Measurements from ENCODE around the gene LRRC9. TPM values are rescaled to one million over a fixed set of nuclear protein-coding genes. Genes with fewer than 3 reads are reported as not detected.

LRRC9 gene
- total and polyA plus RNA-seq, 2 of the 13 experiments (the other 11 are each of a cell fraction or from before 2014, with no cell fraction given): 0.08 to 0.18 TPM

DNA sequence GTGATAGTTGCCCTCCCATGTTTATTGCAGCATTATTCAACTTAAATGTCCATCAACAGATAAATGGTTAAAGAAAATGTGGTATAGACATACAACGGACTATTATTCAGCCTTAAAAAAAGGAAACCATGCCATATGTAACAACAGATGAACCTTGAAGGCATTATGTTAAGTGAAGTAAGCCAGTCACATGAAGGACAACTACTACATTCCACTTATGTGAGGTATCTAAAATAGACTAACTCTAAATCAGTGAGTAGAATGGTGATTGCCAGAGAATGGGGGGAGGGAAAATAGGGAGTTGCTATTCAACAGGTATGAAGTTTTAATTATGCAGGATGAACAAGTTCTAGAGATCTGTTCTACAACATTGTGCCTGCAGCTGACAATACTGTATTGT lies 181.8 kb downstream of the LRRC9 start:
- H3K79me2 ChIP-seq (ENCODE audit: insufficient read depth, low read length): peaks cover 80% of the 10 kb centered on the region
- no TSS peak for BruUV-seq (replicated peaks)
- ChIA-PET POLR2A (no interaction called here), CTCF (ENCODE audit: low intra/inter-chr PET ratio, low total read pairs) (no interaction called here)
- H3K4me3 ChIP-seq (replicated peaks in 1 of 3; ENCODE audit: insufficient read depth in 1 of 3, low read depth in 2 of 3, low read length in 3 of 3): no peak overlapping the region
- in situ Hi-C loops (cut with HindIII; ENCODE audit: extremely low pct_ligation_motif_present, low pct_unique_long_range_greater_than_20kb): no loop called here
- intact Hi-C loops (cut with micrococcal nuclease; ENCODE audit: unreplicated experiment): no loop called here
- H3K9ac ChIP-seq (ENCODE audit: insufficient read depth, low read depth, low read length): no peak overlapping the region
- no peak overlapping the region for H2AFZ ChIP-seq (ENCODE audit: low read length)
- H3K36me3 ChIP-seq (replicated peaks in 1 of 2; ENCODE audit: control insufficient read depth in 1 of 2, insufficient read depth in 2 of 2, low read length in 2 of 2): peaks cover 7 to 13% of the 10 kb centered on the region in 2 experiments; a peak in 3 of 5 replicates
- DNase-seq (ENCODE audit: low spot score) (no peak), ATAC-seq (no peak), FAIRE-seq (no peak)
- H3K9me3 ChIP-seq (ENCODE audit: low read length): no peaks in the 10 kb centered on the region
- H3K4me2 ChIP-seq (ENCODE audit: low read depth, low read length): no peak overlapping the region
- 94% methylated on average over 1 of the region's 1 CpG for WGBS (ENCODE audit: low lambda C conversion rate)
- no peaks in the 10 kb centered on the region for H3K4me1 ChIP-seq (ENCODE audit: insufficient read depth, low read length)
- peaks cover 3% of the 10 kb centered on the region; the same call in 1 of the 2 replicates for H4K20me1 ChIP-seq (ENCODE audit: insufficient read depth, low read length)
- H3K27ac ChIP-seq (ENCODE audit: extremely low read length, insufficient read depth, low read length): no peak overlapping the region
- no peaks in the 10 kb centered on the region for H3K27me3 ChIP-seq (ENCODE audit: control insufficient read depth in 1 of 2, insufficient read depth in 2 of 2, low read length in 2 of 2)
- no peak for TF ChIP-seq ZBTB1 (CRISPR knock-in tag; IDR thresholded peaks at IDR 0.05; ENCODE audit: borderline replicate concordance)
- TF ChIP-seq, protein P1, sequence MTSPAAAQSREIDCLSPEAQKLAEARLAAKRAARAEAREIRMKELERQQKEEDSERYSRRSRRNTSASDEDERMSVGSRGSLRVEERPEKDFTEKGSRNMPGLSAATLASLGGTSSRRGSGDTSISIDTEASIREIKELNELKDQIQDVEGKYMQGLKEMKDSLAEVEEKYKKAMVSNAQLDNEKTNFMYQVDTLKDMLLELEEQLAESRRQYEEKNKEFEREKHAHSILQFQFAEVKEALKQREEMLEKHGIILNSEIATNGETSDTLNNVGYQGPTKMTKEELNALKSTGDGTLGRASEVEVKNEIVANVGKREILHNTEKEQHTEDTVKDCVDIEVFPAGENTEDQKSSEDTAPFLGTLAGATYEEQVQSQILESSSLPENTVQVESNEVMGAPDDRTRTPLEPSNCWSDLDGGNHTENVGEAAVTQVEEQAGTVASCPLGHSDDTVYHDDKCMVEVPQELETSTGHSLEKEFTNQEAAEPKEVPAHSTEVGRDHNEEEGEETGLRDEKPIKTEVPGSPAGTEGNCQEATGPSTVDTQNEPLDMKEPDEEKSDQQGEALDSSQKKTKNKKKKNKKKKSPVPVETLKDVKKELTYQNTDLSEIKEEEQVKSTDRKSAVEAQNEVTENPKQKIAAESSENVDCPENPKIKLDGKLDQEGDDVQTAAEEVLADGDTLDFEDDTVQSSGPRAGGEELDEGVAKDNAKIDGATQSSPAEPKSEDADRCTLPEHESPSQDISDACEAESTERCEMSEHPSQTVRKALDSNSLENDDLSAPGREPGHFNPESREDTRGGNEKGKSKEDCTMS (CRISPR knock-in tag; conservative IDR thresholded peaks at IDR 0.05): no peak
- no peak for TF ChIP-seq NFYB (CRISPR knock-in tag; IDR thresholded peaks at IDR 0.05)
- TF ChIP-seq, protein P2, sequence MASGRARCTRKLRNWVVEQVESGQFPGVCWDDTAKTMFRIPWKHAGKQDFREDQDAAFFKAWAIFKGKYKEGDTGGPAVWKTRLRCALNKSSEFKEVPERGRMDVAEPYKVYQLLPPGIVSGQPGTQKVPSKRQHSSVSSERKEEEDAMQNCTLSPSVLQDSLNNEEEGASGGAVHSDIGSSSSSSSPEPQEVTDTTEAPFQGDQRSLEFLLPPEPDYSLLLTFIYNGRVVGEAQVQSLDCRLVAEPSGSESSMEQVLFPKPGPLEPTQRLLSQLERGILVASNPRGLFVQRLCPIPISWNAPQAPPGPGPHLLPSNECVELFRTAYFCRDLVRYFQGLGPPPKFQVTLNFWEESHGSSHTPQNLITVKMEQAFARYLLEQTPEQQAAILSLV (CRISPR knock-in tag; IDR thresholded peaks at IDR 0.05; ENCODE audit: borderline replicate concordance): no peak
- no peak for TF ChIP-seq ZBTB3 (CRISPR knock-in tag; IDR thresholded peaks at IDR 0.05; ENCODE audit: borderline replicate concordance, low read depth)
- no peak for TF ChIP-seq ZBTB38 (CRISPR knock-in tag; IDR thresholded peaks at IDR 0.05)
- TF ChIP-seq, protein P3, sequence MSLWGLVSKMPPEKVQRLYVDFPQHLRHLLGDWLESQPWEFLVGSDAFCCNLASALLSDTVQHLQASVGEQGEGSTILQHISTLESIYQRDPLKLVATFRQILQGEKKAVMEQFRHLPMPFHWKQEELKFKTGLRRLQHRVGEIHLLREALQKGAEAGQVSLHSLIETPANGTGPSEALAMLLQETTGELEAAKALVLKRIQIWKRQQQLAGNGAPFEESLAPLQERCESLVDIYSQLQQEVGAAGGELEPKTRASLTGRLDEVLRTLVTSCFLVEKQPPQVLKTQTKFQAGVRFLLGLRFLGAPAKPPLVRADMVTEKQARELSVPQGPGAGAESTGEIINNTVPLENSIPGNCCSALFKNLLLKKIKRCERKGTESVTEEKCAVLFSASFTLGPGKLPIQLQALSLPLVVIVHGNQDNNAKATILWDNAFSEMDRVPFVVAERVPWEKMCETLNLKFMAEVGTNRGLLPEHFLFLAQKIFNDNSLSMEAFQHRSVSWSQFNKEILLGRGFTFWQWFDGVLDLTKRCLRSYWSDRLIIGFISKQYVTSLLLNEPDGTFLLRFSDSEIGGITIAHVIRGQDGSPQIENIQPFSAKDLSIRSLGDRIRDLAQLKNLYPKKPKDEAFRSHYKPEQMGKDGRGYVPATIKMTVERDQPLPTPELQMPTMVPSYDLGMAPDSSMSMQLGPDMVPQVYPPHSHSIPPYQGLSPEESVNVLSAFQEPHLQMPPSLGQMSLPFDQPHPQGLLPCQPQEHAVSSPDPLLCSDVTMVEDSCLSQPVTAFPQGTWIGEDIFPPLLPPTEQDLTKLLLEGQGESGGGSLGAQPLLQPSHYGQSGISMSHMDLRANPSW (CRISPR knock-in tag; IDR thresholded peaks at IDR 0.05; ENCODE audit: borderline replicate concordance): no peak
- TF ChIP-seq, protein P4, sequence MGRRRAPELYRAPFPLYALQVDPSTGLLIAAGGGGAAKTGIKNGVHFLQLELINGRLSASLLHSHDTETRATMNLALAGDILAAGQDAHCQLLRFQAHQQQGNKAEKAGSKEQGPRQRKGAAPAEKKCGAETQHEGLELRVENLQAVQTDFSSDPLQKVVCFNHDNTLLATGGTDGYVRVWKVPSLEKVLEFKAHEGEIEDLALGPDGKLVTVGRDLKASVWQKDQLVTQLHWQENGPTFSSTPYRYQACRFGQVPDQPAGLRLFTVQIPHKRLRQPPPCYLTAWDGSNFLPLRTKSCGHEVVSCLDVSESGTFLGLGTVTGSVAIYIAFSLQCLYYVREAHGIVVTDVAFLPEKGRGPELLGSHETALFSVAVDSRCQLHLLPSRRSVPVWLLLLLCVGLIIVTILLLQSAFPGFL (CRISPR knock-in tag; IDR thresholded peaks at IDR 0.05): no peak
- no peak for TF ChIP-seq TBX3 (IDR thresholded peaks at IDR 0.05; ENCODE audit: borderline replicate concordance)
- TF ChIP-seq CENPT (CRISPR knock-in tag; IDR thresholded peaks at IDR 0.05; ENCODE audit: low read depth): no peak
- no peak for TF ChIP-seq NFE2 (CRISPR knock-in tag; IDR thresholded peaks at IDR 0.05)
- TF ChIP-seq, protein P5, sequence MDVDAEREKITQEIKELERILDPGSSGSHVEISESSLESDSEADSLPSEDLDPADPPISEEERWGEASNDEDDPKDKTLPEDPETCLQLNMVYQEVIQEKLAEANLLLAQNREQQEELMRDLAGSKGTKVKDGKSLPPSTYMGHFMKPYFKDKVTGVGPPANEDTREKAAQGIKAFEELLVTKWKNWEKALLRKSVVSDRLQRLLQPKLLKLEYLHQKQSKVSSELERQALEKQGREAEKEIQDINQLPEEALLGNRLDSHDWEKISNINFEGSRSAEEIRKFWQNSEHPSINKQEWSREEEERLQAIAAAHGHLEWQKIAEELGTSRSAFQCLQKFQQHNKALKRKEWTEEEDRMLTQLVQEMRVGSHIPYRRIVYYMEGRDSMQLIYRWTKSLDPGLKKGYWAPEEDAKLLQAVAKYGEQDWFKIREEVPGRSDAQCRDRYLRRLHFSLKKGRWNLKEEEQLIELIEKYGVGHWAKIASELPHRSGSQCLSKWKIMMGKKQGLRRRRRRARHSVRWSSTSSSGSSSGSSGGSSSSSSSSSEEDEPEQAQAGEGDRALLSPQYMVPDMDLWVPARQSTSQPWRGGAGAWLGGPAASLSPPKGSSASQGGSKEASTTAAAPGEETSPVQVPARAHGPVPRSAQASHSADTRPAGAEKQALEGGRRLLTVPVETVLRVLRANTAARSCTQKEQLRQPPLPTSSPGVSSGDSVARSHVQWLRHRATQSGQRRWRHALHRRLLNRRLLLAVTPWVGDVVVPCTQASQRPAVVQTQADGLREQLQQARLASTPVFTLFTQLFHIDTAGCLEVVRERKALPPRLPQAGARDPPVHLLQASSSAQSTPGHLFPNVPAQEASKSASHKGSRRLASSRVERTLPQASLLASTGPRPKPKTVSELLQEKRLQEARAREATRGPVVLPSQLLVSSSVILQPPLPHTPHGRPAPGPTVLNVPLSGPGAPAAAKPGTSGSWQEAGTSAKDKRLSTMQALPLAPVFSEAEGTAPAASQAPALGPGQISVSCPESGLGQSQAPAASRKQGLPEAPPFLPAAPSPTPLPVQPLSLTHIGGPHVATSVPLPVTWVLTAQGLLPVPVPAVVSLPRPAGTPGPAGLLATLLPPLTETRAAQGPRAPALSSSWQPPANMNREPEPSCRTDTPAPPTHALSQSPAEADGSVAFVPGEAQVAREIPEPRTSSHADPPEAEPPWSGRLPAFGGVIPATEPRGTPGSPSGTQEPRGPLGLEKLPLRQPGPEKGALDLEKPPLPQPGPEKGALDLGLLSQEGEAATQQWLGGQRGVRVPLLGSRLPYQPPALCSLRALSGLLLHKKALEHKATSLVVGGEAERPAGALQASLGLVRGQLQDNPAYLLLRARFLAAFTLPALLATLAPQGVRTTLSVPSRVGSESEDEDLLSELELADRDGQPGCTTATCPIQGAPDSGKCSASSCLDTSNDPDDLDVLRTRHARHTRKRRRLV (CRISPR knock-in tag; IDR thresholded peaks at IDR 0.05): no peak

All from HepG2 (cell line).